A549 (cell line): ENCODE measurements around the gene TRAPPC14. TPM values are rescaled to one million over a fixed set of nuclear protein-coding genes. Genes with fewer than 3 reads are reported as not detected.

Experiments
- ATAC-seq, 2 experiments: fragments of 200-7000 bp in 1 of 2; fragments of >200 bp in 1 of 2; cut with Nextera tagmentation in 1 of 2; cut with Tn5 transposase in 1 of 2; 3 replicates each; pipeline versions ENCODE4 v1.8.0 to v1.9.1; 2018 to 2020; ENCODE audit warnings: mild to moderate bottlenecking in 1 of 2, moderate library complexity in 1 of 2
- CTCF ChIA-PET: fragments of 300-600 bp; sonication (Branson Sonifier 250); formaldehyde crosslinking; extraction: SDS; loops from one replicate; lab custom pipeline; 2021; ENCODE audit warnings: antibody characterized with exemption, inconsistent platforms; lab: Yijun Ruan, JAX
- POLR2A ChIA-PET: fragments of 350-600 bp; formaldehyde crosslinking; extraction: SDS; loops from one replicate; lab custom pipeline; 2021; ENCODE audit warnings: antibody characterized with exemption, inconsistent platforms; lab: Yijun Ruan, JAX
- DNase-seq, 2 experiments: peaks; one replicate each; pipeline versions ENCODE4 v3.0.0 to v3.0.0-alpha.2; 2011 to 2016; ENCODE audit warnings: low read depth in 1 of 2, low spot score in 1 of 2
- FAIRE-seq: peaks from 2 replicates; lab custom pipeline; 2011; peaks lifted over from hg19 to GRCh38; lab: Jason Lieb, UNC
- H3K27ac ChIP-seq, 2 experiments: fragments of >200 bp; sonication (Bioruptor Twin); formaldehyde crosslinking; 3 replicates each; pipeline ENCODE4 v1.5.1; 2016 to 2017
- H3K4me1 ChIP-seq: fragments of >200 bp; sonication (Bioruptor Twin); formaldehyde crosslinking; 3 replicates; pipeline ENCODE4 v1.6.1; 2016
- H3K4me2 ChIP-seq: fragments of >200 bp; sonication (Bioruptor Twin); formaldehyde crosslinking; 3 replicates; pipeline ENCODE4 v1.6.1; 2016
- H3K4me3 ChIP-seq: fragments of >200 bp; sonication (Bioruptor Twin); formaldehyde crosslinking; 3 replicates; pipeline ENCODE4 v1.5.1; 2016
- H3K9me3 ChIP-seq: fragments of >200 bp; sonication (Bioruptor Twin); formaldehyde crosslinking; 3 replicates; pipeline ENCODE4 v1.6.1; 2016
- CBX2 ChIP-seq: fragments of 200-600 bp; sonication (generic); IDR thresholded peaks from 2 replicates; pipeline ENCODE4 v1.6.1; 2016; ENCODE audit warnings: low read depth, mild to moderate bottlenecking, borderline replicate concordance
- CHD4 ChIP-seq: fragments of 200-600 bp; sonication (generic); IDR thresholded peaks from 2 replicates; pipeline ENCODE4 v1.6.1; 2016; ENCODE audit warnings: antibody characterized with exemption, mild to moderate bottlenecking, borderline replicate concordance
- EHF ChIP-seq: fragments of 250-450 bp; sonication (Bioruptor Pico); IDR thresholded peaks from 2 replicates; pipeline ENCODE4 v1.5.0; 2020; ENCODE audit warnings: mild to moderate bottlenecking
- EP300 ChIP-seq, 2 experiments: fragments of >200 bp; sonication (Bioruptor Twin); formaldehyde crosslinking; IDR thresholded peaks; 2 replicates in 1 of 2; 3 replicates in 1 of 2; pipeline ENCODE4 v1.6.1; 2016 to 2017
- FOSB ChIP-seq: fragments of 250-450 bp; sonication (Bioruptor Pico); IDR thresholded peaks from 2 replicates; pipeline ENCODE4 v1.5.0; 2020; ENCODE audit warnings: mild to moderate bottlenecking, moderate library complexity
- FOSL2 ChIP-seq, 2 experiments: fragments of 450-650 bp in 1 of 2; fragments of >200 bp in 1 of 2; sonication (Bioruptor Twin) in 1 of 2; formaldehyde crosslinking; IDR thresholded peaks; 2 replicates each; pipeline versions ENCODE4 v1.5.0 to v1.6.1; 2016 to 2020; ENCODE audit warnings: mild to moderate bottlenecking in 1 of 2, moderate library complexity in 1 of 2
- FOXS1 ChIP-seq: fragments of 250-450 bp; sonication (Bioruptor Pico); IDR thresholded peaks from 2 replicates; pipeline ENCODE4 v1.5.0; 2020; ENCODE audit warnings: mild to moderate bottlenecking, moderate library complexity
- HDAC2 ChIP-seq: fragments of 200-600 bp; sonication (generic); IDR thresholded peaks from 2 replicates; pipeline ENCODE4 v1.6.1; 2016
- HOXA7 ChIP-seq: fragments of 250-450 bp; sonication (Bioruptor Pico); IDR thresholded peaks from 2 replicates; pipeline ENCODE4 v1.5.0; 2020; ENCODE audit warnings: mild to moderate bottlenecking, moderate library complexity
- HOXB13 ChIP-seq: fragments of 250-450 bp; sonication (Bioruptor Pico); IDR thresholded peaks from 2 replicates; pipeline ENCODE4 v1.5.0; 2020; ENCODE audit warnings: low read depth, mild to moderate bottlenecking, moderate library complexity
- JUNB ChIP-seq: fragments of >200 bp; sonication (Bioruptor Twin); formaldehyde crosslinking; IDR thresholded peaks from 2 replicates; pipeline ENCODE4 v1.6.1; 2016
- KDM1A ChIP-seq: fragments of 200-600 bp; sonication (generic); IDR thresholded peaks from 2 replicates; pipeline ENCODE4 v1.6.1; 2016; ENCODE audit warnings: low read depth, mild to moderate bottlenecking
- MAFK ChIP-seq: fragments of 450-650 bp; IDR thresholded peaks from 2 replicates; pipeline ENCODE4 v1.6.1; 2014; ENCODE audit not compliant: partially characterized antibody
- MYC ChIP-seq: IDR thresholded peaks from 2 replicates; pipeline ENCODE4 v1.6.1; 2012; ENCODE audit warnings: mild to moderate bottlenecking, inconsistent platforms, low read length, improper control_type of control experiment, borderline replicate concordance
- NFE2L2 ChIP-seq: fragments of 150-350 bp; conservative IDR thresholded peaks from 2 replicates; pipeline ENCODE4 v1.6.1; 2014; ENCODE audit warnings: low read length
- NPAS2 ChIP-seq: fragments of 250-450 bp; sonication (Bioruptor Pico); IDR thresholded peaks from 2 replicates; pipeline ENCODE4 v1.8.0; 2022; ENCODE audit warnings: mild to moderate bottlenecking, moderate library complexity, borderline replicate concordance
- NR3C1 ChIP-seq: fragments of >200 bp; sonication (Bioruptor Twin); formaldehyde crosslinking; IDR thresholded peaks from 3 replicates; pipeline ENCODE4 v1.6.1; 2017
- RAD21 ChIP-seq, 2 experiments: fragments of >200 bp in 1 of 2; sonication (Bioruptor Twin) in 1 of 2; formaldehyde crosslinking in 1 of 2; IDR thresholded peaks in 1 of 2; conservative IDR thresholded peaks in 1 of 2; 2 replicates in 1 of 2; 3 replicates in 1 of 2; pipeline ENCODE4 v1.6.1; 2012 to 2018; ENCODE audit warnings: inconsistent platforms in 1 of 2
- RARB ChIP-seq: fragments of 250-450 bp; sonication (Bioruptor Pico); IDR thresholded peaks from 2 replicates; pipeline ENCODE4 v1.8.0; 2021; ENCODE audit warnings: mild to moderate bottlenecking, moderate library complexity
- SREBF2 ChIP-seq: fragments of 450-650 bp; IDR thresholded peaks from 2 replicates; pipeline ENCODE4 v1.6.1; 2014; ENCODE audit warnings: mild to moderate bottlenecking, moderate library complexity
- TFCP2L1 ChIP-seq: fragments of 250-450 bp; sonication (Bioruptor Pico); IDR thresholded peaks from 2 replicates; pipeline ENCODE4 v1.5.0; 2021; ENCODE audit warnings: mild to moderate bottlenecking
- TP53 ChIP-seq: fragments of 250-450 bp; sonication (Bioruptor Pico); IDR thresholded peaks from 2 replicates; pipeline ENCODE4 v1.5.0; 2021; ENCODE audit warnings: mild to moderate bottlenecking, moderate library complexity
- ZC3H11A ChIP-seq: fragments of 450-650 bp; IDR thresholded peaks from 2 replicates; pipeline ENCODE4 v1.6.1; 2014; ENCODE audit warnings: antibody characterized with exemption, mild to moderate bottlenecking
- ZSCAN20 ChIP-seq: fragments of 250-450 bp; sonication (Bioruptor Pico); IDR thresholded peaks from 2 replicates; pipeline ENCODE4 v1.8.0; 2022; ENCODE audit warnings: mild to moderate bottlenecking, moderate library complexity
- WGBS: methylation state at CpG from one replicate; pipeline ENCODE4 v1.1.6; 2017; ENCODE audit errors: missing lambda C conversion rate; 5-methylcytosine and 5-hydroxymethylcytosine counted together
- polyA plus RNA-seq, 4 experiments: library from polyadenylated mRNA; depleted of rRNA in 3 of 4; stranded (reverse); fragments of >200 nt; fragmentation: RNase III in 1 of 4; extraction: RNeasy Plus Mini Kit Qiagen cat#74134 plus additional on column Dnase treatment in 1 of 4; gene quantifications; 2 replicates in 3 of 4; 3 replicates in 1 of 4; pipeline ENCODE4 v1.2.3, GENCODE V29; 2011 to 2017
- TF ChIP-seq, protein P1 (sequence below): fragments of >200 bp; sonication (Bioruptor Twin); formaldehyde crosslinking; IDR thresholded peaks from 3 replicates; pipeline ENCODE4 v1.6.1; 2016
- TF ChIP-seq, protein P2 (sequence below): fragments of 250-450 bp; sonication (Bioruptor Pico); IDR thresholded peaks from 2 replicates; pipeline ENCODE4 v1.5.0; 2021; ENCODE audit warnings: mild to moderate bottlenecking, moderate library complexity, borderline replicate concordance
- TF ChIP-seq, protein P3 (sequence below): fragments of 200-600 bp; sonication (generic); IDR thresholded peaks from 2 replicates; pipeline ENCODE4 v1.6.1; 2016; ENCODE audit warnings: antibody characterized with exemption, mild to moderate bottlenecking, moderate library complexity
- TF ChIP-seq, protein P4 (sequence below): fragments of 250-450 bp; sonication (Bioruptor Pico); IDR thresholded peaks from 2 replicates; pipeline ENCODE4 v1.5.0; 2020; ENCODE audit warnings: low read depth, mild to moderate bottlenecking, moderate library complexity
- TF ChIP-seq, protein P5 (sequence below): fragments of 150-350 bp; IDR thresholded peaks from 2 replicates; pipeline ENCODE4 v1.6.1; 2014; ENCODE audit warnings: low read depth, mild to moderate bottlenecking, low read length
- TF ChIP-seq, protein P6 (sequence below): IDR thresholded peaks from 2 replicates; pipeline ENCODE4 v1.6.1; 2012

TRAPPC14 gene
- polyA plus RNA-seq, 2 of the 4 experiments (the other 2 are of a cell fraction) = 3.4 to 14.1 TPM

DNA sequence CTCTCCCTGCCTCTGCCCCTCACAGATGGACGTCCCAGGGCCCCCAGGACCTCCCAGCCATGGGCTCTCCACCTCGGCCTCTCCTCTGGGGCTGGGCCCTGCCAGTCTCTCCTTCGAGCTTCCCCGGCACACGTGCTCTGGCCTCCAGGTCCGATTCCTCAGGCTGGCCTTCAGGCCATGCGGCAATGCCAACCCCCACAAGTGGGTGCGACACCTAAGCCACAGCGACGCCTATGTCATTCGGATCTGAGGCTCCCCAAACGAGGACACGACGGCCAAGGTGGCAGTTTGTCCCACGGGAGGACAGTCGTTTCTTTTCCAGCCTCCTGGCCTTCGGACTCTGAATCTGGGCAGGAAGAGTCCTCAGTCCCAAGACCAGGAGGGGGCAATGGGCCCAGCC, 51.9 kb downstream of the TRAPPC14 start:
- POLR2A ChIA-PET = interaction anchor here (0.8 kb wide), 1 partner anchor 42 kb away, joined by 3 read pairs; the partner anchor contains the start of gene LAMTOR4
- H3K4me3 ChIP-seq = no peak overlapping the region
- H3K4me1 ChIP-seq = peaks cover 8% of the 10 kb centered on the region
- DNase-seq (no peak), FAIRE-seq (no peak), ATAC-seq (no peak)
- TF ChIP-seq NR3C1 (no peak), HOXB13 (CRISPR knock-in tag) (no peak), CHD4 (no peak), CBX2 (no peak), TFCP2L1 (no peak), ZSCAN20 (CRISPR knock-in tag) (no peak), EP300 (IDR thresholded peaks at IDR 0.05) (no peak), EHF (CRISPR knock-in tag) (no peak), NPAS2 (CRISPR knock-in tag) (no peak), MAFK (no peak), HDAC2 (no peak), RARB (CRISPR knock-in tag) (no peak), FOSB (CRISPR knock-in tag) (no peak), MYC (no peak), FOSL2 (IDR thresholded peaks at IDR 0.05) (no peak), FOSL2 (CRISPR knock-in tag; IDR thresholded peaks at IDR 0.05) (no peak), RAD21 (conservative IDR thresholded peaks at IDR 0.05 in 1 of 2, IDR thresholded peaks at IDR 0.05 in 1 of 2) (no peak), KDM1A (no peak)
- TF ChIP-seq, protein P1, sequence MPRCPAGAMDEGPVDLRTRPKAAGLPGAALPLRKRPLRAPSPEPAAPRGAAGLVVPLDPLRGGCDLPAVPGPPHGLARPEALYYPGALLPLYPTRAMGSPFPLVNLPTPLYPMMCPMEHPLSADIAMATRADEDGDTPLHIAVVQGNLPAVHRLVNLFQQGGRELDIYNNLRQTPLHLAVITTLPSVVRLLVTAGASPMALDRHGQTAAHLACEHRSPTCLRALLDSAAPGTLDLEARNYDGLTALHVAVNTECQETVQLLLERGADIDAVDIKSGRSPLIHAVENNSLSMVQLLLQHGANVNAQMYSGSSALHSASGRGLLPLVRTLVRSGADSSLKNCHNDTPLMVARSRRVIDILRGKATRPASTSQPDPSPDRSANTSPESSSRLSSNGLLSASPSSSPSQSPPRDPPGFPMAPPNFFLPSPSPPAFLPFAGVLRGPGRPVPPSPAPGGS = no peak
- TF ChIP-seq, protein P2, sequence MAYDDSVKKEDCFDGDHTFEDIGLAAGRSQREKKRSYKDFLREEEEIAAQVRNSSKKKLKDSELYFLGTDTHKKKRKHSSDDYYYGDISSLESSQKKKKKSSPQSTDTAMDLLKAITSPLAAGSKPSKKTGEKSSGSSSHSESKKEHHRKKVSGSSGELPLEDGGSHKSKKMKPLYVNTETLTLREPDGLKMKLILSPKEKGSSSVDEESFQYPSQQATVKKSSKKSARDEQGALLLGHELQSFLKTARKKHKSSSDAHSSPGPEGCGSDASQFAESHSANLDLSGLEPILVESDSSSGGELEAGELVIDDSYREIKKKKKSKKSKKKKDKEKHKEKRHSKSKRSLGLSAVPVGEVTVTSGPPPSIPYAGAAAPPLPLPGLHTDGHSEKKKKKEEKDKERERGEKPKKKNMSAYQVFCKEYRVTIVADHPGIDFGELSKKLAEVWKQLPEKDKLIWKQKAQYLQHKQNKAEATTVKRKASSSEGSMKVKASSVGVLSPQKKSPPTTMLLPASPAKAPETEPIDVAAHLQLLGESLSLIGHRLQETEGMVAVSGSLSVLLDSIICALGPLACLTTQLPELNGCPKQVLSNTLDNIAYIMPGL (CRISPR knock-in tag) = no peak
- TF ChIP-seq, protein P3, sequence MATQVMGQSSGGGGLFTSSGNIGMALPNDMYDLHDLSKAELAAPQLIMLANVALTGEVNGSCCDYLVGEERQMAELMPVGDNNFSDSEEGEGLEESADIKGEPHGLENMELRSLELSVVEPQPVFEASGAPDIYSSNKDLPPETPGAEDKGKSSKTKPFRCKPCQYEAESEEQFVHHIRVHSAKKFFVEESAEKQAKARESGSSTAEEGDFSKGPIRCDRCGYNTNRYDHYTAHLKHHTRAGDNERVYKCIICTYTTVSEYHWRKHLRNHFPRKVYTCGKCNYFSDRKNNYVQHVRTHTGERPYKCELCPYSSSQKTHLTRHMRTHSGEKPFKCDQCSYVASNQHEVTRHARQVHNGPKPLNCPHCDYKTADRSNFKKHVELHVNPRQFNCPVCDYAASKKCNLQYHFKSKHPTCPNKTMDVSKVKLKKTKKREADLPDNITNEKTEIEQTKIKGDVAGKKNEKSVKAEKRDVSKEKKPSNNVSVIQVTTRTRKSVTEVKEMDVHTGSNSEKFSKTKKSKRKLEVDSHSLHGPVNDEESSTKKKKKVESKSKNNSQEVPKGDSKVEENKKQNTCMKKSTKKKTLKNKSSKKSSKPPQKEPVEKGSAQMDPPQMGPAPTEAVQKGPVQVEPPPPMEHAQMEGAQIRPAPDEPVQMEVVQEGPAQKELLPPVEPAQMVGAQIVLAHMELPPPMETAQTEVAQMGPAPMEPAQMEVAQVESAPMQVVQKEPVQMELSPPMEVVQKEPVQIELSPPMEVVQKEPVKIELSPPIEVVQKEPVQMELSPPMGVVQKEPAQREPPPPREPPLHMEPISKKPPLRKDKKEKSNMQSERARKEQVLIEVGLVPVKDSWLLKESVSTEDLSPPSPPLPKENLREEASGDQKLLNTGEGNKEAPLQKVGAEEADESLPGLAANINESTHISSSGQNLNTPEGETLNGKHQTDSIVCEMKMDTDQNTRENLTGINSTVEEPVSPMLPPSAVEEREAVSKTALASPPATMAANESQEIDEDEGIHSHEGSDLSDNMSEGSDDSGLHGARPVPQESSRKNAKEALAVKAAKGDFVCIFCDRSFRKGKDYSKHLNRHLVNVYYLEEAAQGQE = no peak
- CTCF ChIA-PET = interaction anchor here (1.1 kb wide), 1 partner anchor 370 kb away, joined by 3 read pairs; no protein-coding TSS in a partner anchor
- no peaks in the 10 kb centered on the region for H3K9me3 ChIP-seq
- H3K27ac ChIP-seq = no peak overlapping the region
- no peak overlapping the region for H3K4me2 ChIP-seq
- WGBS = 89% methylated on average over 17 of the region's 17 CpGs

DNA sequence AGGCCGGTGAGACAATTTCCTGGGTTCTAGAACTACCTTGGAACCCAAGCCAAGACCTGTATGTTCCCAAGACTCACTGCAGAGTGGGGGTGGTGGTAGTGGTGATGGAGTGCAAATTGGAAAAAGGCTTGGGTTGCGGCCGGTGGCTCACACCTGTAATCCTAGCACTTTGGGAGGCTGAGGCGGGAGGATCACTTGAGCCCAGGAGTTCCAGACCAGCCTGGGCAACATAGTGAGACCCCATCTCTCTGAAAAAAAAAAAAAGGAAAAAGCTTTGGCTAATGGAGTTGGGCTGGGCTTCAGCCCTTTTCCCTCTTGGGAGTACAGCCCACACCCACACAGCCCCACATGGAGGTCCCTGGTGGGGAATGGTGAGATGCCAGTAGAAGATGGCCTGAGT, 53.0 kb downstream of the TRAPPC14 start:
- H3K4me1 ChIP-seq = peaks cover 8% of the 10 kb centered on the region
- no peak overlapping the region for H3K4me3 ChIP-seq
- no peaks in the 10 kb centered on the region for H3K9me3 ChIP-seq
- ATAC-seq (no peak), DNase-seq (no peak), FAIRE-seq (no peak)
- no peak overlapping the region for H3K4me2 ChIP-seq
- POLR2A ChIA-PET = no interaction called here
- WGBS = 95% methylated on average over 4 of the region's 4 CpGs
- CTCF ChIA-PET = interaction anchor here (0.5 to 2.6 kb wide), 5 partner anchors 9 to 371 kb away, joined by 3 to 11 read pairs (median 7); no protein-coding TSS in a partner anchor
- no peak overlapping the region for H3K27ac ChIP-seq
- TF ChIP-seq, protein P4, sequence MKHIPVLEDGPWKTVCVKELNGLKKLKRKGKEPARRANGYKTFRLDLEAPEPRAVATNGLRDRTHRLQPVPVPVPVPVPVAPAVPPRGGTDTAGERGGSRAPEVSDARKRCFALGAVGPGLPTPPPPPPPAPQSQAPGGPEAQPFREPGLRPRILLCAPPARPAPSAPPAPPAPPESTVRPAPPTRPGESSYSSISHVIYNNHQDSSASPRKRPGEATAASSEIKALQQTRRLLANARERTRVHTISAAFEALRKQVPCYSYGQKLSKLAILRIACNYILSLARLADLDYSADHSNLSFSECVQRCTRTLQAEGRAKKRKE (CRISPR knock-in tag) = no peak
- TF ChIP-seq FOXS1 (no peak), HOXB13 (CRISPR knock-in tag) (no peak), TP53 (CRISPR knock-in tag) (no peak), ZC3H11A (no peak), NFE2L2 (no peak), SREBF2 (no peak), JUNB (no peak), HOXA7 (CRISPR knock-in tag) (no peak), HDAC2 (no peak), FOSB (CRISPR knock-in tag) (no peak)
- TF ChIP-seq, protein P5, sequence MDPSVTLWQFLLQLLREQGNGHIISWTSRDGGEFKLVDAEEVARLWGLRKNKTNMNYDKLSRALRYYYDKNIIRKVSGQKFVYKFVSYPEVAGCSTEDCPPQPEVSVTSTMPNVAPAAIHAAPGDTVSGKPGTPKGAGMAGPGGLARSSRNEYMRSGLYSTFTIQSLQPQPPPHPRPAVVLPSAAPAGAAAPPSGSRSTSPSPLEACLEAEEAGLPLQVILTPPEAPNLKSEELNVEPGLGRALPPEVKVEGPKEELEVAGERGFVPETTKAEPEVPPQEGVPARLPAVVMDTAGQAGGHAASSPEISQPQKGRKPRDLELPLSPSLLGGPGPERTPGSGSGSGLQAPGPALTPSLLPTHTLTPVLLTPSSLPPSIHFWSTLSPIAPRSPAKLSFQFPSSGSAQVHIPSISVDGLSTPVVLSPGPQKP = no peak
- TF ChIP-seq, protein P6, sequence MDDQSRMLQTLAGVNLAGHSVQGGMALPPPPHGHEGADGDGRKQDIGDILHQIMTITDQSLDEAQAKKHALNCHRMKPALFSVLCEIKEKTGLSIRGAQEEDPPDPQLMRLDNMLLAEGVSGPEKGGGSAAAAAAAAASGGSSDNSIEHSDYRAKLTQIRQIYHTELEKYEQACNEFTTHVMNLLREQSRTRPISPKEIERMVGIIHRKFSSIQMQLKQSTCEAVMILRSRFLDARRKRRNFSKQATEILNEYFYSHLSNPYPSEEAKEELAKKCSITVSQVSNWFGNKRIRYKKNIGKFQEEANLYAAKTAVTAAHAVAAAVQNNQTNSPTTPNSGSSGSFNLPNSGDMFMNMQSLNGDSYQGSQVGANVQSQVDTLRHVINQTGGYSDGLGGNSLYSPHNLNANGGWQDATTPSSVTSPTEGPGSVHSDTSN = no peak
